CD8-positive, alpha-beta memory T cell (primary cell): ENCODE measurements around the gene HAUS1. TPM values are rescaled to one million over a fixed set of nuclear protein-coding genes. Genes with fewer than 3 reads are reported as not detected.
"Not testable (repeated sequence)": the region's sequence is repeated elsewhere in the genome, so short reads cannot be mapped to it uniquely, and the experiment has no call there.

Experiments
- CTCF ChIA-PET: fragments of 350-600 bp; sonication (Branson Sonifier 250); formaldehyde crosslinking; loops from one replicate; lab custom pipeline; 2021; ENCODE audit warnings: antibody characterized with exemption; lab: Charles Lee
- POLR2A ChIA-PET: fragments of 350-600 bp; sonication (Branson Sonifier 250); formaldehyde crosslinking; loops from one replicate; lab custom pipeline; 2021; ENCODE audit warnings: antibody characterized with exemption; lab: Charles Lee
- DNase-seq, 5 donors: peaks; one replicate each; pipeline versions ENCODE4 v3.0.0 to v3.0.0-alpha.2; 2020 to 2022; ENCODE audit warnings: mixed read lengths in 1 of 5
- H3K27ac ChIP-seq: one replicate; pipeline ENCODE4 v1.7.0; 2013; ENCODE audit warnings: low read depth, mild to moderate bottlenecking, low read length, moderate library complexity
- H3K27me3 ChIP-seq: 2 replicates; pipeline ENCODE4 v1.7.0; 2013; ENCODE audit warnings: low read length, mild to moderate bottlenecking; ENCODE audit not compliant: insufficient read depth, poor library complexity, severe bottlenecking
- H3K36me3 ChIP-seq: 2 replicates; pipeline ENCODE4 v1.7.0; 2013; ENCODE audit warnings: mild to moderate bottlenecking, low read length, moderate library complexity; ENCODE audit not compliant: insufficient read depth
- H3K4me1 ChIP-seq: 2 replicates; pipeline ENCODE4 v1.7.0; 2013; ENCODE audit warnings: mild to moderate bottlenecking, low read length, moderate library complexity; ENCODE audit not compliant: insufficient read depth
- H3K4me3 ChIP-seq: 2 replicates; pipeline ENCODE4 v1.7.0; 2013; ENCODE audit warnings: mild to moderate bottlenecking, low read length
- H3K9me3 ChIP-seq: 2 replicates; pipeline ENCODE4 v1.7.0; 2013; ENCODE audit warnings: mild to moderate bottlenecking, low read length
- H3K27ac Mint-ChIP-seq, 8 donors: one replicate each; pipeline ENCODE4 v1.8.0; 2020 to 2021; ENCODE audit warnings: mixed read lengths in 8 of 8, mild to moderate bottlenecking in 6 of 8, inconsistent platforms in 3 of 8, moderate library complexity in 3 of 8
- H3K27me3 Mint-ChIP-seq, 2 donors: one replicate each; pipeline ENCODE4 v1.8.0; 2020 to 2021; ENCODE audit warnings: mixed read lengths in 2 of 2, mild to moderate bottlenecking in 1 of 2, moderate library complexity in 1 of 2
- H3K36me3 Mint-ChIP-seq, 3 donors: one replicate each; pipeline ENCODE4 v1.8.0; 2020 to 2021; ENCODE audit warnings: mixed read lengths in 3 of 3, inconsistent platforms in 1 of 3, mild to moderate bottlenecking in 1 of 3
- H3K4me1 Mint-ChIP-seq, 3 donors: one replicate each; pipeline ENCODE4 v1.8.0; 2020 to 2021; ENCODE audit warnings: mixed read lengths in 3 of 3, inconsistent platforms in 1 of 3, mild to moderate bottlenecking in 1 of 3
- H3K4me3 Mint-ChIP-seq, 7 donors: one replicate each; pipeline ENCODE4 v1.8.0; 2020 to 2021; ENCODE audit warnings: mixed read lengths in 7 of 7, mild to moderate bottlenecking in 6 of 7, moderate library complexity in 4 of 7, inconsistent platforms in 2 of 7
- H3K9me3 Mint-ChIP-seq, 5 donors: one replicate each; pipeline ENCODE4 v1.8.0; 2020 to 2022; ENCODE audit warnings: mixed read lengths in 5 of 5, mild to moderate bottlenecking in 3 of 5, moderate library complexity in 2 of 5, inconsistent platforms in 1 of 5
- polyA plus RNA-seq: library from polyadenylated mRNA; unstranded; fragments of 300-500 nt; fragmentation: Illumina TruSeq; gene quantifications from one replicate; pipeline ENCODE4 v1.2.3, GENCODE V29; 2021
- total RNA-seq, 2 experiments: library from RNA; stranded (reverse); gene quantifications; one replicate each; pipeline ENCODE4 v1.2.3, GENCODE V29; 2021

The HAUS1 gene
- total and polyA plus RNA-seq, 3 experiments from 2014 or later = 43.2 to 53.3 (median 52.5) TPM

GRCh38 chr18:46160050-46160798 lies 56.0 kb downstream of the HAUS1 start:
- no peaks in the 10 kb centered on the region for H3K27me3 Mint-ChIP-seq
- ChIA-PET POLR2A (no interaction called here), CTCF (interaction anchor here (1.1 to 4.1 kb wide), 4 partner anchors 11 to 498 kb away, joined by 3 to 41 read pairs (median 8); a partner anchor contains a TSS)
- no peaks in the 10 kb centered on the region for H3K9me3 Mint-ChIP-seq
- H3K4me3 ChIP-seq = no peak overlapping the region
- no peaks in the 10 kb centered on the region for H3K36me3 Mint-ChIP-seq
- peak overlapping the region in 5 of 8 donors; percentile 12 to 61 (median 21) for H3K27ac Mint-ChIP-seq
- no peaks in the 10 kb centered on the region for H3K27me3 ChIP-seq
- H3K4me1 Mint-ChIP-seq = peaks cover 39 to 58% (median 51%) of the 10 kb centered on the region in 3 donors
- H3K27ac ChIP-seq = no peak overlapping the region
- no peaks in the 10 kb centered on the region for H3K36me3 ChIP-seq
- no peak for DNase-seq
- peaks cover 51% of the 10 kb centered on the region for H3K4me1 ChIP-seq
- no peaks in the 10 kb centered on the region for H3K9me3 ChIP-seq
- H3K4me3 Mint-ChIP-seq = no peak overlapping the region

GRCh38 chr18:46160840-46161239 lies 56.7 kb downstream of the HAUS1 start:
- not testable (repeated sequence) for H3K36me3 Mint-ChIP-seq, H3K4me3 ChIP-seq, H3K27me3 Mint-ChIP-seq, H3K27ac ChIP-seq, H3K9me3 Mint-ChIP-seq, H3K36me3 ChIP-seq, DNase-seq, H3K27me3 ChIP-seq, H3K9me3 ChIP-seq, H3K4me3 Mint-ChIP-seq
- peaks cover 45% of the 10 kb centered on the region for H3K4me1 ChIP-seq
- Mint-ChIP-seq H3K4me1 (peaks cover 33 to 52% (median 44%) of the 10 kb centered on the region in 3 donors), H3K27ac (peak overlapping the region in 2 of 8 donors; percentile 17 to 21)
- ChIA-PET POLR2A (interaction anchor here (0.6 kb wide), 1 partner anchor 12 kb away, joined by 3 read pairs; no protein-coding TSS in a partner anchor), CTCF (interaction anchor here (1.1 to 4.1 kb wide), 3 partner anchors 11 to 13 kb away, joined by 3 to 41 read pairs (median 8); a partner anchor contains a TSS)

DNA sequence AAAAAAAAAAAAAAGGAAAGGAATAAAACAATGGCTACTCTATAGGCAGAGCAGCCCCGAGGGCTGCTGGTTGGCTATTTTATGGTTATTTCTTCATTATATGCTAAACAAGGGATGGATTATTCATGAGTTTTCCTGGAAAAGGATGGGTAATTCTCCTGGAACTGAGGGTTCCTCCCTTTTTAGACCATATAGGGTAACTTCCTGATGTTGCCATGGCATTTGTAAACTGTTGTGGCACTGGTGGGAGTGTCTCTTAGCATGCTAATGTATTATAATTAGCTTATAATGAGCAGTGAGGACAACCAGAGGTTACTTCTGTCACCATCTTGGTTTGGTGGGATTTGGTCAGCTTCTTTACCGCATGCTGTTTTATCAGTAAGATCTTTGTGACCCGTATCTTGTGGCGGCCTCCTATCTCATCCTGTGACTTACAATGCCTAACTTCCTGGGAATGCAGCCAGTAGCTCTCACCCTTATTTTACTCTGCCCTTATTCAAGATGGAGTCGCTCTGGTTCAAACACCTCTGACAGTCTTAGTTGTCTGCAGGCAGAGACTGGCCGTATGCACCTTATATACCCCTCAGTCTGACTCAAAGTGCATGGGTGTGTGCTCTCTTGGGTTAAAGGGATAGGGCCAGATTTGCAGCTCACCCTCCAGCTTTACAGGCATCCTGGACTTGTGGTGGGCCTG lies 57.7 kb downstream of the HAUS1 start:
- Histone ChIP-seq H3K9me3 (no peaks in the 10 kb centered on the region), H3K4me1 (peaks cover 35% of the 10 kb centered on the region), H3K27ac (no peak overlapping the region), H3K4me3 (no peak overlapping the region), H3K27me3 (no peaks in the 10 kb centered on the region), H3K36me3 (no peaks in the 10 kb centered on the region)
- peak overlapping the region in 1 of 7 donors; percentile 40 for H3K4me3 Mint-ChIP-seq
- no peaks in the 10 kb centered on the region for H3K9me3 Mint-ChIP-seq
- no peaks in the 10 kb centered on the region for H3K27me3 Mint-ChIP-seq
- no peaks in the 10 kb centered on the region for H3K36me3 Mint-ChIP-seq
- H3K4me1 Mint-ChIP-seq = peaks cover 23 to 42% (median 34%) of the 10 kb centered on the region in 3 donors
- POLR2A ChIA-PET = interaction anchor here (0.6 kb wide), 1 partner anchor 11 kb away, joined by 3 read pairs; no protein-coding TSS in a partner anchor
- CTCF ChIA-PET = interaction anchor here (1.1 to 4.6 kb wide), 2 partner anchors 12 kb away, joined by 3 to 35 read pairs; a partner anchor contains a TSS
- DNase-seq = no peak
- H3K27ac Mint-ChIP-seq = no peak overlapping the region

DNA sequence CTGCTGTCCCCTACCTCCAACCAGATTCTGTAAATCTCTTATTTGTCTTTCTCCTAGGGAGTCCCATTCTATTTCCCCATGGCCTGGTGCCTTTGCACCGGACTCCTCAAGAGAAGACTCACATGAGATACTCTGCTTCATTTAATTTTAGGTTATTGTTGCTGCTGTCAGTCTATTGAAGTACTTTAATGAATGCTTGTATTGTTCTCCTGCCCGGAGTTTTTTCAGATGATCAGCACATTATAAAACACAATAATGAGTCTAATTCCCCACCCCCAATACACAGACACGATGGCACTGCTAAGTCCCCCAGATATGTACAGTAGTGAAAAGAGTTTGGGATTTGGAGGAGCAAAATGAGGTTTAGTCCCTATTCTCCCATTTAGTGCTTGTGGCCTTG lies 58.9 kb downstream of the HAUS1 start:
- no peaks in the 10 kb centered on the region for H3K27me3 ChIP-seq
- DNase-seq = no peak
- POLR2A ChIA-PET = no interaction called here
- Mint-ChIP-seq H3K4me3 (no peak overlapping the region), H3K27me3 (no peaks in the 10 kb centered on the region), H3K36me3 (no peaks in the 10 kb centered on the region), H3K4me1 (peaks cover 18 to 35% (median 30%) of the 10 kb centered on the region in 3 donors), H3K27ac (no peak overlapping the region), H3K9me3 (no peaks in the 10 kb centered on the region)
- no peaks in the 10 kb centered on the region for H3K36me3 ChIP-seq
- H3K4me3 ChIP-seq = no peak overlapping the region
- H3K27ac ChIP-seq = no peak overlapping the region
- H3K9me3 ChIP-seq = no peaks in the 10 kb centered on the region
- CTCF ChIA-PET = interaction anchor here (4.6 kb wide), 1 partner anchor 10 kb away, joined by 35 read pairs; a partner anchor contains a TSS
- H3K4me1 ChIP-seq = peaks cover 27% of the 10 kb centered on the region

GRCh38 chr18:46163941-46164499 lies 59.8 kb downstream of the HAUS1 start:
- Histone ChIP-seq H3K36me3 (no peaks in the 10 kb centered on the region), H3K4me1 (peaks cover 22% of the 10 kb centered on the region), H3K27ac (no peak overlapping the region), H3K9me3 (no peaks in the 10 kb centered on the region), H3K27me3 (no peaks in the 10 kb centered on the region), H3K4me3 (no peak overlapping the region)
- peaks cover 20 to 30% (median 25%) of the 10 kb centered on the region in 3 donors for H3K4me1 Mint-ChIP-seq
- H3K9me3 Mint-ChIP-seq = no peaks in the 10 kb centered on the region
- no peaks in the 10 kb centered on the region for H3K36me3 Mint-ChIP-seq
- H3K4me3 Mint-ChIP-seq = no peak overlapping the region
- ChIA-PET CTCF (interaction anchor here (1.7 to 4.6 kb wide), 2 partner anchors 9 to 15 kb away, joined by 6 to 35 read pairs; a partner anchor contains a TSS), POLR2A (no interaction called here)
- H3K27me3 Mint-ChIP-seq = no peaks in the 10 kb centered on the region
- no peak for DNase-seq
- peak overlapping the region in 2 of 8 donors; percentile 34 to 58 for H3K27ac Mint-ChIP-seq

DNA sequence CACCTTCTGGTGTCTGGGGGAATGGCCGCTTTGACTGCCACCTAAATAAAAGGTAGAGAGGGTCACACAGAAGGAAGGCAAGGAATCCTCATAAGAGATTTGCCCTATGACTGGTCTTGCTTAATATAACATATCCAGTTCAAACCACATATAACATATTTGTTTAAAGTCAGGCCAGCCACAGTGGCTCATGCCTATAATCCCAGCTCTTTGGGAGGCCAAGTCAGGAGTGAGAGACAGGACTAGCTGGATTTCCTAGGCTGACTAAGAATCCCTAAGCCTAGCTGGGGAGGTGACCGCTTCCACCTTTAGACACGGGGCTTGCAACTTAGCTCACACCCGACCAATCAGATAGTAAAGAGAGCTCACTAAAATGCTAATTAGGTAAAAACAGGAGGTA lies 60.3 kb downstream of the HAUS1 start:
- H3K27me3 ChIP-seq, H3K36me3 Mint-ChIP-seq, H3K27ac Mint-ChIP-seq, H3K4me3 Mint-ChIP-seq, H3K27ac ChIP-seq, H3K27me3 Mint-ChIP-seq, POLR2A ChIA-PET, H3K4me3 ChIP-seq, H3K36me3 ChIP-seq, H3K9me3 ChIP-seq, H3K9me3 Mint-ChIP-seq, DNase-seq: not testable (repeated sequence)
- H3K4me1 ChIP-seq = peaks cover 22% of the 10 kb centered on the region
- peaks cover 21 to 34% (median 25%) of the 10 kb centered on the region in 3 donors for H3K4me1 Mint-ChIP-seq
- CTCF ChIA-PET = interaction anchor here (0.9 to 4.6 kb wide), 4 partner anchors 9 to 494 kb away, joined by 3 to 35 read pairs (median 5); a partner anchor contains a TSS

DNA sequence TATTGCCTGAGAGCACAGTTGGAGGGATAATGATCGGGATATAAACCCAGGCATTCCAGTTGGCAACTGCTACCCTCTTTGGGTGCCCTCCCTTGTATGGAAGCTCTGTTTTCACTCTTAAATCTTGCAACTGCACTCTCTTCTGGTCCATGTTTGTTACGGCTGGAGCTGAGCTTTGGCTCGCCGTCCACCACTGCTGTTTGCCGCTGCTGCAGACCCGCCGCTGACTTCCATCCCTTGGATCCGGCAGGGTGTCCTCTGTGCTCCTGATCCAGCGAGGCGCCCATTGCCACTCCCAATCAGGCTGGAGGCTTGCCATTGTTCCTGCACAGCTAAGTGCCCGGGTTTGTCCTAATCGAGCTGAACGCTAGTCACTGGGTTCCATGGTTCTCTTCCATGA lies 60.7 kb downstream of the HAUS1 start:
- POLR2A ChIA-PET = interaction anchor here (0.7 to 1.1 kb wide), 2 partner anchors 9 to 31 kb away, joined by 3 to 4 read pairs; a partner anchor contains a TSS
- Mint-ChIP-seq H3K4me3 (no peak overlapping the region), H3K27me3 (no peaks in the 10 kb centered on the region), H3K27ac (no peak overlapping the region), H3K4me1 (peaks cover 21 to 34% (median 24%) of the 10 kb centered on the region in 3 donors), H3K9me3 (no peaks in the 10 kb centered on the region), H3K36me3 (no peaks in the 10 kb centered on the region)
- Histone ChIP-seq H3K4me3 (no peak overlapping the region), H3K4me1 (peaks cover 19% of the 10 kb centered on the region), H3K27ac (no peak overlapping the region), H3K9me3 (no peaks in the 10 kb centered on the region), H3K27me3 (no peaks in the 10 kb centered on the region), H3K36me3 (no peaks in the 10 kb centered on the region)
- CTCF ChIA-PET = interaction anchor here (0.9 to 4.6 kb wide), 4 partner anchors 8 to 493 kb away, joined by 3 to 35 read pairs (median 5); a partner anchor contains a TSS
- DNase-seq = no peak
